Transverse colon (tissue), 4 donors: ENCODE measurements around the gene ANAPC5.

Experiments used
- POLR2A ChIP-seq: fragments of 450-650 bp; IDR thresholded peaks from one replicate; pipeline ENCODE4 v1.6.1; 2016; ENCODE audit warnings: antibody characterized with exemption, mild to moderate bottlenecking, moderate library complexity
- POLR2AphosphoS5 ChIP-seq, 3 donors: sonication (generic); formaldehyde crosslinking; IDR thresholded peaks; one replicate each; pipeline ENCODE4 v1.6.1; 2016; ENCODE audit warnings: antibody characterized with exemption in 3 of 3
- TF ChIP-seq, protein P1 (sequence below), 5 experiments: fragments of 200-600 bp in 3 of 5; fragments of 450-650 bp in 2 of 5; sonication (generic) in 3 of 5; IDR thresholded peaks; 1 replicate in 2 of 5; 2 replicates in 3 of 5; pipeline ENCODE4 v1.5.1; 2016 to 2017; ENCODE audit warnings: antibody characterized with exemption in 5 of 5, inconsistent platforms in 3 of 5, mild to moderate bottlenecking in 2 of 5, moderate library complexity in 1 of 5

DNA sequence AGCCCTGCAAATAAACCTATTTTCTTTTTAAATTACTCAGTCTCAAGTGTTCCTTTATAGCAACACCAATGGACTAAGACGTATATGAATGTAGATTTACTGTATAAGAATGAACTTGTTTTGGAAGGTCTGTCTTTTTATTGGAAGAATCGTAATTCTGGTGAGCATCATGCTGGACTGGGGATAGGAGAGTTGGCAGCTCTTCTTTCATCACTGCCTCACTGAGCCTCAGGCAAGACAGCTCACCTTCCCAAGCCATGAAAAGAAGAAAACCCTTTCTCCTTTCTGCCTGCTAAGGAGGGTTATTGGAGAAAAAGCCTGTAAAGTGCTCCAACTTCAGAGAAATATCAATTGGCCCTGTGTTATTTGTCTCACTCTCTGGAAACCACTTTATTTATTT, 38.6 kb upstream of the ANAPC5 start:
- TF ChIP-seq POLR2A (no peak), POLR2AphosphoS5 (IDR thresholded peaks at IDR 0.05) (no peak)
- TF ChIP-seq, protein P1, sequence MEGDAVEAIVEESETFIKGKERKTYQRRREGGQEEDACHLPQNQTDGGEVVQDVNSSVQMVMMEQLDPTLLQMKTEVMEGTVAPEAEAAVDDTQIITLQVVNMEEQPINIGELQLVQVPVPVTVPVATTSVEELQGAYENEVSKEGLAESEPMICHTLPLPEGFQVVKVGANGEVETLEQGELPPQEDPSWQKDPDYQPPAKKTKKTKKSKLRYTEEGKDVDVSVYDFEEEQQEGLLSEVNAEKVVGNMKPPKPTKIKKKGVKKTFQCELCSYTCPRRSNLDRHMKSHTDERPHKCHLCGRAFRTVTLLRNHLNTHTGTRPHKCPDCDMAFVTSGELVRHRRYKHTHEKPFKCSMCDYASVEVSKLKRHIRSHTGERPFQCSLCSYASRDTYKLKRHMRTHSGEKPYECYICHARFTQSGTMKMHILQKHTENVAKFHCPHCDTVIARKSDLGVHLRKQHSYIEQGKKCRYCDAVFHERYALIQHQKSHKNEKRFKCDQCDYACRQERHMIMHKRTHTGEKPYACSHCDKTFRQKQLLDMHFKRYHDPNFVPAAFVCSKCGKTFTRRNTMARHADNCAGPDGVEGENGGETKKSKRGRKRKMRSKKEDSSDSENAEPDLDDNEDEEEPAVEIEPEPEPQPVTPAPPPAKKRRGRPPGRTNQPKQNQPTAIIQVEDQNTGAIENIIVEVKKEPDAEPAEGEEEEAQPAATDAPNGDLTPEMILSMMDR (IDR thresholded peaks at IDR 0.05): no peak
